HG02678 (cell line): ENCODE measurements around the gene MRPS5.
"Not testable (repeated sequence)": the region's sequence is repeated elsewhere in the genome, so short reads cannot be mapped to it uniquely, and the experiment has no call there.

Experiments
- ATAC-seq: cut with Tn5 transposase; IDR thresholded peaks from one replicate; pipeline ENCODE4 v1.9.1; 2021; ENCODE audit warnings: mild to moderate bottlenecking, moderate library complexity; ENCODE audit not compliant: unreplicated experiment

Gene MRPS5

GRCh38 chr2:95121407-95122196, at the start of gene MRPS5:
Gene MRPS5, minus strand, starts transcription at chr2:95121808. Its CDS starts 17 bp downstream, at chr2:95121791.
- ATAC-seq = peak; percentile 91

DNA sequence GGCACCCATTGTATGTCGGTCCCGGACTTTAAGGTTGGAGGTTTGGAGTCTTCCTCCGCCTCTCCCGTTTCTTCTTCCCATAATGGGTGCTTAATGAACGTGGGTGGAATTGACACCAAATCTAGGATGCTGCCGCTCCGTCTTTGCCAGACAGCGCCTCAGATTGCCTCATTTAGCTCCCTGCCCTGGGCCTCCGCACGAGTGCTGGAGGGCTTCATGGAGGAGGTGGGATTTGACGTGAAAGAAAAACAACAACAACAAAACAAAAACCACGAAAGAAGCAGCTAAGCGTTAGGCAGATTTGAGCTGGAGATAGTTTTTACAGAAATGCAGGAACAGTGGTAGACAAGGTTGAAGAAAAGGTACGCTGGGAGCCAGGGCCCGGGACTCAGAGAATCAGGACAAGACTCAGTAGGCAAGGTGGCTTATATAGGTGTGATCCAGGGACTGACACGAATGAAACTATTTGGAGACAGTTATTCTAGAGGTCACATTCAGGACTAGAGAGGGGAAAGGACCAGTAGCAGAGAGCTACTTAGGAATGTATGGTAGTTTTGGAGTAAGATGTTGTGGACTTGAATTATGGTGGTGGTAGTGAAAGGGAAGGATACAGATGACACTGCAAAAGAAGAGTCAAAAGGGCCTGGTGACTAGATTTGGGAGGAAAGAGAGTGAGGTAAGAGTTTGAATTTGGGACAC, 44.6 kb upstream of the MRPS5 start:
- peak; percentile 11 for ATAC-seq

DNA sequence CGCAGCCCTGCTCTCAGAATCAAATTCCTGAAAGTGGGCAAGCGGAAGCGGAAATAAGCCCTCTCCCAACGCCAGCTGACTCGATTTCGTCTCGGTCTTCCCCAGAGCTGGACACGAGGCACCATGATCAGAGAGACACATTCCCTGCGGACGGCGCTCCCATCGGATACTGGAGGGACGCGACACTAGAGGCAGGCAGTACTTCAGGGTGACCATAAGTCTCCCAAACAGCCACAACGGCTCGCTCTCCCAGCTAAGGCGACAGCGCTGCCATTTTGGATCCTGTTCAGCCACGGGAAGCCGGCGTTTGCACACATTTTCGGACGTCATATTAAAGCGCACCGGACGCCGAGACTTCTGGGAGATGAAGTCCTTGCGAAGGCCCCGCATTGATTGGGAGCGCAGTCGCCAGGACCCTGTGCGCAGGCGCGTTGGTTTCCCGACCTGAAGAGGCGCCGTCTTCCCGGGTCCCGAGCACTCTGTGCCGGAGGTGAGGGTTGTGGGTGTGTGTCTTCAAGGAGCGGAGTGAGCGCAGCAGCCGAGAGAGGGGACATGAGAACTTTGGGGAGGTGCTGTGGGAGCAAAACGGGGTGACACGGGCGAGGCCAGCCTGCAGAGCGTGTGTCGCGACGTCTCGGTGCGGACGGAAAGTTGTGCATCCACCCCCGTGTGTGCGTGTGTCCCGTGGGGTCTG, 43.9 kb upstream of the MRPS5 start, which contains the start of gene ZNF2:
TSS of gene ZNF2 (plus strand) at position 439 of the 694 bp plus-strand sequence. CDS start 10,418 bp downstream, outside the sequence.
- ATAC-seq = peak; percentile 94

DNA sequence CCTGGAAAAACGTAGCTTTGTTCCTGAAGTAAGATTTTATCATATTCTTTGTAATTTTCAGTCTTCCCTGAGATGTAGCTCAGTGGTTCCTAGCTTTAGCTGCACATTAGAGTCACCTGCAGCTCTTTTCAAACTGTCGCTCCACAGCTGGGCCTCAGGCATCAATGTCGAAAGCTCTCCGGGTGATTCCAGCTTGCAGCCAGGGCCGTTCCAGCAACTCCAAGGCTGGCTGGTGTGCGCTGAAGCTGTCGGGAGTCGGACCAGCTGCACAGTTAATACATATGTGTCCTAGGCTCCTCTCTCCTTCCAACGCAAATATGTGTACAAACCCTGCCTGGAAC, 43.4 kb upstream of the MRPS5 start:
- ATAC-seq = peak; percentile 9

DNA sequence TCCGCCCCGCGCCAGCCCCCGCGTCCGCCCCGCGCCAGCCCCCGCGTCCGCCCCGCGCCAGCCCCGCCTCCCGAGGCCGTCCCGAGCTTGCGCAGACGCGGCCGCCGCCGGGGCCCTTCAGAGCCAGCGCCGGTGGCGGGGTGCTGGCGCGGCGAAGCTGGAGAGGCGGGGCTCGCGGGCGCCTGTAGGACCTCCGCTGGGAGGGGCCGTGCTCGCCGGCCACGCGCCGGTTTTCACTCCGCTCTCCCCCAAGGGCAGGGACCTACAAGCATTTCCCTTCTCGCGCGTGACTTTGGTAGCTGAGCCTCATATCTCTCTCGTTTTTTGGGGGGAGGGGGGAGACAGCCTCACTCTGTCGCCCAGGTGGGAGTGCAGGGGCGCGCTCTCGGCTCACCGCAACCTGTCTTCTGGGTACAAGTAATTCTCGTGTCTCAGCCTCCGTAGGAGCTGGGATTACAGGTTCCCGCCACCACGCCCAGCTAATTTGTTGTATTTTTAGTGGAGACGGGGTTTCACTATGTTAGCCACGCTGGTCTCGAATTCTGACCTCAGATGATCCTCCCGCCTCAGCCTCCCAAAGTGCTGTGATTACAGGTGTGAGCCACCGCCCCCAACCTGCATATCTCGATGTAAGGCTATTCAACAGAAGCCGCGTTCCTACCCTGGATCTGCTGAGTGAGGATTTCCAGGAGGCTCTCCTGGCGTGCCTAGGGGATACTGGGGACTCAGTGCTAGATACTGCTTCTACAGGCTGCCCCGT, 38.3 kb upstream of the MRPS5 start, which contains the start of gene ZNF514:
TSS of gene ZNF514 (minus strand) at position 159 of the 760 bp plus-strand sequence. CDS start 6,595 bp downstream, outside the sequence.
- ATAC-seq = peak; percentile 92

DNA sequence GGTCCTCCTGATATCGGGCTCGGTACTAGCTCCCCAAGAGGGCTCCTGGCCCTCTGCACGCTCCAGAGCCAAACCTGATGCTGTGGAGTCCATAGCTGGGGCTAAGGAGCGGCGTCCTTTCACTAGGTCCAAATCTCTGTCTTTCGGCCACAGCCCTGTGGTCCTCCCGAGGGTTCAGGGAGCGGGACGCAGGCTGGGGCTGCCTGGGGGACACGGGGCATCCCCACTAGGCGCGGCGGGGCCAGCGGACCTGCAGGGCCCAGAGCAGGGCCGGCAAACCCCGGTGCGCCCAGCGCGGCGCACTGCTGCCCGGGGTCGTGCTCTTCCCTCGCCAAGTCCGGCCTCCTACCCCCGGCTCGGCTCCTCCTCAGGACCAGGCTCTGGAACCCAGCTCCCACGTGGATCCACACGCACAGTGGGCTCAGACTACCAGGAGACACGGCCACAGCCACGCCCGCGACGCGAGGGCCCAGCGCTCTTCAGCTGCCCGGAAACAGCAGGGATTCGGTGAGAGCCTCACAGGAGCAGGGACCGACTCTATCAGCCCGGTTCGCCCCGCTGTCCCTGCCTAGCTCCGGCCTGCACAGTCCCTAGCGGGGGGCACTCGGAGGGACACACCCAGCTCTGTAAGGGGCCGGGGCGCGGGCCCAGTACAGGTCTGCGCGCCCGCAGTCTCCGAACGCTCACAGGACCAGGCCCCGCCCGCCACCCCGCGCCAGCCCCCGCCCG, 37.4 kb upstream of the MRPS5 start:
- ATAC-seq = peak; percentile 53

DNA sequence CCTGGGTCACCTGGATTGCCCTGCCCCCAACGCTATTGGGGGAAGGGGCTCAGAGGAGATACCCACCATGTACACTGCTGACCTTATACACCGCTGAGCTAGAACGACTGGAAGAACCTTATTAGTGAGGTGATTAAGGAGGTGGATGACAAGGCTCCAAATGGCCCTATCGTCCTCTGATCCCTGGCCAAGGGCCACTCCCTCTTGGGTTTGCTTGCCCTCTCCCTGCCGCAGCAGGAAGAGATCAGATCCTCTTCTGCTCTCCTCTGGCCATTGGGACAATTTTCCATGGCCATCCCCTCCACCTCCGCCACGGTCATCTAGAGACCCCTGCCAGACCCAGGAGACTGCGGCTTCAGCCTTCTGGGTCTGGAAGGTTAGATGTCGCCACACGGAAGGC, 36.8 kb upstream of the MRPS5 start:
- no peak for ATAC-seq

DNA sequence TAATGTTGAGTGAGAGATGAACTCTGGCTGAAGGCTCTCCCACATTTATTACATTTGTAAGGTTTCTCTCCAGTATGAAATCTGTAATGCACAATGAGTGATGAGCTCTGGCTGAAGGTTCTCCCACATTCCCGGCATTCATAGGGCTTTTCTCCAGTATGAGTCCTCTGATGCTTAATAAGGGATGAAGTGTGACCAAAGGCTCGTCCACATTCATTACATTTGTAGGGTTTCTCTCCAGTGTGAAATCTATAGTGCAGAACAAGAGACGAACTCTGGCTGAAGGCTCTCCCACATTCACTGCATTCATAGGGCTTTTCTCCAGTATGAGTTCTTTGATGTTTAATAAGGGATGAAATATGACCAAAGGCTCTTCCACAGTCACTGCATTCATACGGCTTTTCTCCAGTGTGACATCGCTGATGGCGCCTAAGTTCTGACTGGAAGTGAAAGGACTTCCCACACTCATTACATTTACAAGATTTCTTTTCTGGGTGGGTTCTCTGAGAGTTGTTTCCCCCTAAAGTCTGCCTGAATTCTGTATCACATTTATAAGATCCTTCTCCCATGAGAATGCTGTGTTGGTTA, 27.9 kb upstream of the MRPS5 start:
- ATAC-seq = no peak

- ATAC-seq = no peak
Observed at GRCh38 chr2:95143838-95144237, 22.2 kb upstream of the MRPS5 start.

- no peak for ATAC-seq
Observed at GRCh38 chr2:95138702-95139101, 17.1 kb upstream of the MRPS5 start.

- peak; percentile 7 for ATAC-seq
Observed at GRCh38 chr2:95122197-95122551, 566 bp upstream of the MRPS5 start.

DNA sequence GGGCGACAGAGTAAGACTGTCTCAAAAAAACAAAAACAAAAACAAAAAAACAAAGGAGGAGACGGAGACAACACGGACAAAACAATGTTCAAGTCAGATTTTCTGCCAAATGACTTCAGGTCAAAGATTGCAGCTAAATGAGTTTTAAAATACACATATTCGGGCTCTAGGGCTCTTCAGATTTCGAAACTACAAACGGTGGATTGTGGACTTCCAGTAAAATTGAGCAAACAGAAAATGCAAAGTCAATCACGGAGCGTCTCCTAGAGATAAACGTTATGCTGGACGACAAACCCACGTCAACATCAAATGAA, 558 bp downstream of the MRPS5 start:
- ATAC-seq = no peak

- ATAC-seq = peak; percentile 98
Observed at GRCh38 chr2:95115418-95115817, 6.2 kb downstream of the MRPS5 start.

- no peak for ATAC-seq
Observed at GRCh38 chr2:95113464-95113863, 8.1 kb downstream of the MRPS5 start.

DNA sequence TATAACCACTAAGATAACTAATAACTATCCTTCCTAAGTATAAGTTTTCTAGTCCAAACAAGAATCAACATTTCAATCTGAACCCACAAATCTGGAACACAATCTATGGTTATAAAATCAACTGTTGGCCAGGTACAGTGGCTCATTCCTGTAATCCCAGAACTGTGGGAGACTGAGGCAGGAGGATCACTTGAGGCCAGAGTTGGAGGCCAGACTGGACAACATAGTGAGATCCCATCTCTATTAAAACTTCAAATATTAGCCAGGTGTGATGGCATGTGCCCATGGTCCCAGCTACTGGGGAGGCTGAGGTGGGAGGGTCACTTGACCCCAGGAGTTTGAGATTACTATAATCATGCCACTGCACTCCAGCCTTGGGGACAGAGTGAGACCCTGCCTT, 11.2 kb downstream of the MRPS5 start:
- ATAC-seq = no peak

- no peak for ATAC-seq
Observed at GRCh38 chr2:95109260-95109659, 12.3 kb downstream of the MRPS5 start.

DNA sequence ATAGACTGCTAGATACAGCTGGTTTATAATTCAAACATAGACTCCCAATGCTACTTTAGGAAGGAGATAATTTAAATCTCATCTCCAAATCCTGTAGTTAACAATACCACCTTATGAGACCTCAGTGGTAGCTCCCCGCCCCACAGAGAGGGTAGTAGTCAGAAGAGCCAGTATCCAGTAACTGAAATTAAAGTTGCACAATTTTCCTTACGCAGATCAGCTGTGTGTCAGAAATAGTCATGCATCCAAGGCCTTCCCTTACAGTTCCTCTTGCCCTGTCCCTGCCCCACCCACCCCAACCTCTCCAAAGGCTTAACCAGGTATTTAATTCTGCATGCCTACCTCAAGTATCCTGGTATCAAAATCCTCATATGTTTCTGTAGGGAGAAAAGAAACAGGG, 15.5 kb downstream of the MRPS5 start:
- ATAC-seq = no peak

- no peak for ATAC-seq
Observed at GRCh38 chr2:95104606-95105005, 17.0 kb downstream of the MRPS5 start.

- no peak for ATAC-seq
Observed at GRCh38 chr2:95099910-95100309, 21.7 kb downstream of the MRPS5 start.

DNA sequence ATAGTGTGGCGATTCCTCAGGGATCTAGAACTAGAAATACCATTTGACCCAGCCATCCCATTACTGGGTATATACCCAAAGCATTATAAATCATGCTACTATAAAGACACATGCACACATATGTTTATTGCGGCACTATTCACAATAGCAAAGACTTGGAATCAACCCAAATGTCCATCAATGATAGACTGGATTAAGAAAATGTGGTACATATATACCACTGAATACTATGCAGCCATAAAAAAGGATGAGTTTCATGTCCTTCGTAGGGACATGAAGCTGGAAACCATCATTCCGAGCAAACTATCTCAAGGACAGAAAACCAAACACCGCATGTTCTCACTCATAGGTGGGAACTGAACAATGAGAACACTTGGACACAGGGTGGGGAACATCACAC, 23.3 kb downstream of the MRPS5 start:
- ATAC-seq = not testable (repeated sequence)
